Natural killer cell (primary cell): ENCODE measurements around the gene KATNIP. TPM values are rescaled to one million over a fixed set of nuclear protein-coding genes. Genes with fewer than 3 reads are reported as not detected.

Source experiments
- ATAC-seq, 3 donors: fragments of 150-1000 bp in 2 of 3; fragments of 200-7000 bp in 1 of 3; cut with Tn5 transposase; 1 replicate in 1 of 3; 2 replicates in 2 of 3; pipeline ENCODE4 v1.10.0; 2021; ENCODE audit warnings: mild to moderate bottlenecking in 2 of 3, moderate library complexity in 2 of 3
- DNase-seq, 2 donors: peaks; one replicate each; pipeline versions ENCODE4 v3.0.0 to v3.0.0-alpha.2; 2013 to 2021; ENCODE audit warnings: mixed read lengths in 1 of 2
- H3K27ac ChIP-seq: one replicate; pipeline ENCODE4 v1.5.1; 2013; ENCODE audit warnings: mild to moderate bottlenecking, low read length
- H3K27me3 ChIP-seq: one replicate; pipeline ENCODE4 v1.6.1; 2013; ENCODE audit warnings: low read length; ENCODE audit not compliant: control insufficient read depth, insufficient read depth
- H3K36me3 ChIP-seq: one replicate; pipeline ENCODE4 v1.6.1; 2013; ENCODE audit warnings: low read length; ENCODE audit not compliant: control insufficient read depth, insufficient read depth
- H3K4me1 ChIP-seq: one replicate; pipeline ENCODE4 v1.6.1; 2013; ENCODE audit warnings: low read length; ENCODE audit not compliant: control insufficient read depth, insufficient read depth
- H3K4me3 ChIP-seq: one replicate; pipeline ENCODE4 v1.5.1; 2013; ENCODE audit warnings: low read length
- H3K9me3 ChIP-seq: one replicate; pipeline ENCODE4 v1.6.1; 2013; ENCODE audit warnings: low read length; ENCODE audit not compliant: control insufficient read depth, insufficient read depth
- H3K27ac Mint-ChIP-seq, 2 donors: one replicate each; pipeline ENCODE4 v1.8.0; 2022; ENCODE audit warnings: mild to moderate bottlenecking in 2 of 2, mixed read lengths in 2 of 2, moderate library complexity in 1 of 2
- H3K27me3 Mint-ChIP-seq, 2 donors: one replicate each; pipeline ENCODE4 v1.8.0; 2022; ENCODE audit warnings: low read depth in 2 of 2, mixed read lengths in 2 of 2
- H3K36me3 Mint-ChIP-seq: one replicate; pipeline ENCODE4 v1.8.0; 2022; ENCODE audit warnings: mixed read lengths
- H3K4me1 Mint-ChIP-seq, 2 donors: one replicate each; pipeline ENCODE4 v1.8.0; 2022; ENCODE audit warnings: mixed read lengths in 2 of 2
- H3K4me3 Mint-ChIP-seq: one replicate; pipeline ENCODE4 v1.8.0; 2022; ENCODE audit warnings: mild to moderate bottlenecking, moderate library complexity, mixed read lengths
- H3K9me3 Mint-ChIP-seq, 2 donors: one replicate each; pipeline ENCODE4 v1.8.0; 2022; ENCODE audit warnings: mixed read lengths in 2 of 2
- WGBS: methylation state at CpG from one replicate; pipeline ENCODE4 v1.1.7; 2013; ENCODE audit warnings: missing lambda C conversion rate; ENCODE audit not compliant: insufficient coverage; 5-methylcytosine and 5-hydroxymethylcytosine counted together
- intact Hi-C: fragments of 100-400 bp; cut with micrococcal nuclease; formaldehyde crosslinking; loops from one replicate; pipeline ENCODE4 v1.14.2; 2022
- total RNA-seq, 4 donors: library from RNA; stranded (reverse); fragments of 120-200 nt in 1 of 4; gene quantifications; one replicate each; pipeline versions ENCODE4 v1.2.3 to v1.2.4, GENCODE V29; 2013 to 2022
- TF ChIP-seq, protein P1 (sequence below): fragments of 200-600 bp; IDR thresholded peaks from one replicate; pipeline ENCODE4 v1.8.0; 2022; ENCODE audit warnings: antibody characterized with exemption

Gene KATNIP
- total RNA-seq, 3 donors from 2014 or later (not counting 1 experiment from before 2014, with no cell fraction given), result 32.6 to 38.4 (median 32.7) TPM

DNA sequence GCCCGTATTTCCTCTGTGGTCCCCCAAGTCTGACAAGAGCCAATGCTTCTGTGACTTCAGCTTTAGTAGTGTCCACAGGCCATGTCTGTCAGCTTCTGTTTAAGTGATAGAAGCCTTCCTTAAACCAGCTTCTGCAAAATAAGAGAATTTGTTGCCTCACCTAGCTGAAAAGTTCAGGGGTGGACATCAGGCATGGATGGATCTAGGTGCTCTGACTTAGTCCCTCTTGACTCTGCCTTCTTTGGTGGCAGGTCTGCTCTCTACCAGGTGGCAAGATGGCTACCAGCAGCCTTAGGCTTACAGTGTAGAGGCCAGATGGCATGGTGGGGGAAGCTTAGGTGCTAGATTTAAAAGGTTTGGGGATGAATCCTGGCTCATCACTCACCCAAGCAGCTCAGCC lies 33.7 kb downstream of the KATNIP start:
- H3K9me3 Mint-ChIP-seq, result no peaks in the 10 kb centered on the region
- peaks cover 7% of the 10 kb centered on the region for H3K36me3 Mint-ChIP-seq
- WGBS, result 100% methylated on average over 1 of the region's 1 CpG

DNA sequence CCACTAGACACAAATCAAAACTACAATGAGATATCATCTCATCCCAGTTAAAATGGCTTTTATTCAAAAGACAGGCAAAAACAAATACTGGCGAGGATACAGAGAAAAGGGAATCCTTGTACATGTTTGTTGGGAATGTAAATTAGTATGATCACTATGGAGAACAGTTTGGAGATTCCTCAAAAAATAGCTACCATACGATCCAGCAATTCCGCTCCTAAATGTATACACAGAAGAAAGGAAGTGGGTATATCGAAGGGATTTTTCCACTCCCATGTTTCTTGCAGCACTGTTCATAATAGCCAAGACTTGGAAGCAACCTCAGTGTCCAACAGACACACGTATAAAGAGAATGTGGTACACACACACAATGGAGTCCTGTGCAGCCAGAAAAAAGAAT lies 35.3 kb downstream of the KATNIP start:
- ATAC-seq (no peak), DNase-seq (no peak)
- 97% methylated on average over 3 of the region's 5 CpGs for WGBS
- intact Hi-C loops, result no loop called here
- no peaks in the 10 kb centered on the region for H3K36me3 ChIP-seq
- no peaks in the 10 kb centered on the region for H3K4me1 Mint-ChIP-seq
- H3K4me1 ChIP-seq, result no peaks in the 10 kb centered on the region
- no peak overlapping the region for H3K27ac ChIP-seq
- H3K36me3 Mint-ChIP-seq, result peaks cover 7% of the 10 kb centered on the region
- no peaks in the 10 kb centered on the region for H3K9me3 ChIP-seq
- no peaks in the 10 kb centered on the region for H3K9me3 Mint-ChIP-seq
- H3K27me3 ChIP-seq, result no peaks in the 10 kb centered on the region
- H3K27ac Mint-ChIP-seq, result no peak overlapping the region
- no peak overlapping the region for H3K4me3 ChIP-seq
- H3K27me3 Mint-ChIP-seq, result no peaks in the 10 kb centered on the region
- H3K4me3 Mint-ChIP-seq, result no peak overlapping the region
- TF ChIP-seq, protein P1, sequence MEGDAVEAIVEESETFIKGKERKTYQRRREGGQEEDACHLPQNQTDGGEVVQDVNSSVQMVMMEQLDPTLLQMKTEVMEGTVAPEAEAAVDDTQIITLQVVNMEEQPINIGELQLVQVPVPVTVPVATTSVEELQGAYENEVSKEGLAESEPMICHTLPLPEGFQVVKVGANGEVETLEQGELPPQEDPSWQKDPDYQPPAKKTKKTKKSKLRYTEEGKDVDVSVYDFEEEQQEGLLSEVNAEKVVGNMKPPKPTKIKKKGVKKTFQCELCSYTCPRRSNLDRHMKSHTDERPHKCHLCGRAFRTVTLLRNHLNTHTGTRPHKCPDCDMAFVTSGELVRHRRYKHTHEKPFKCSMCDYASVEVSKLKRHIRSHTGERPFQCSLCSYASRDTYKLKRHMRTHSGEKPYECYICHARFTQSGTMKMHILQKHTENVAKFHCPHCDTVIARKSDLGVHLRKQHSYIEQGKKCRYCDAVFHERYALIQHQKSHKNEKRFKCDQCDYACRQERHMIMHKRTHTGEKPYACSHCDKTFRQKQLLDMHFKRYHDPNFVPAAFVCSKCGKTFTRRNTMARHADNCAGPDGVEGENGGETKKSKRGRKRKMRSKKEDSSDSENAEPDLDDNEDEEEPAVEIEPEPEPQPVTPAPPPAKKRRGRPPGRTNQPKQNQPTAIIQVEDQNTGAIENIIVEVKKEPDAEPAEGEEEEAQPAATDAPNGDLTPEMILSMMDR, result no peak

More for the DNA sequence above, 33.7 kb downstream of the KATNIP start:
- no peaks in the 10 kb centered on the region for H3K27me3 ChIP-seq
- TF ChIP-seq, protein P1, result no peak
- H3K27ac ChIP-seq, result no peak overlapping the region
- no peaks in the 10 kb centered on the region for H3K4me1 Mint-ChIP-seq
- no peaks in the 10 kb centered on the region for H3K9me3 ChIP-seq
- intact Hi-C loops, result no loop called here
- H3K27me3 Mint-ChIP-seq, result no peaks in the 10 kb centered on the region
- DNase-seq, result no peak
- ATAC-seq, result no peak
- no peak overlapping the region for H3K27ac Mint-ChIP-seq
- H3K4me3 ChIP-seq, result no peak overlapping the region
- no peaks in the 10 kb centered on the region for H3K36me3 ChIP-seq
- no peak overlapping the region for H3K4me3 Mint-ChIP-seq
- no peaks in the 10 kb centered on the region for H3K4me1 ChIP-seq

DNA sequence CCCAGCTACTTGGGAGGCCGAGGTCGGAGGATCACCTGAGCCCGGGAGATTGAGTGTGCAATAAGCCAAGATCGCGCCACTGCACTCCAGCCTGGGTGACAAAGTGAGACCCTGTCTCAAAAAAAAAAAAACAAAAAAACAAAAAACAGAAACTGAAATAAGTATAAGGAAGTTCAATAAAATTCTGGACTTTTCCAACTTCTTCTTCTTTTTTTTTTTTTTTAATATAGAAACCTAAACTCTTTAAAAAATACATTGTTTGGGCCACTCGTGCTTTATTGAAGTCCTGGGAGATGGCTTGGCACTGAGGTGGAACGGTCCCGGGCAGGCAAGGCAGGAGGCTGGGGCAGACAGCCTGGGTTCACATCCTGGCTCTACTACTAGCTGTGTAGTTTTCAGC lies 36.8 kb downstream of the KATNIP start:
- no peak overlapping the region for H3K4me3 Mint-ChIP-seq
- ATAC-seq, result no peak
- no peaks in the 10 kb centered on the region for H3K4me1 ChIP-seq
- H3K9me3 ChIP-seq, result no peaks in the 10 kb centered on the region
- DNase-seq, result no peak
- TF ChIP-seq, protein P1, result no peak
- no peaks in the 10 kb centered on the region for H3K36me3 ChIP-seq
- WGBS, result 98% methylated on average over 6 of the region's 8 CpGs
- no peaks in the 10 kb centered on the region for H3K9me3 Mint-ChIP-seq
- intact Hi-C loops, result no loop called here
- no peak overlapping the region for H3K27ac ChIP-seq
- no peaks in the 10 kb centered on the region for H3K27me3 Mint-ChIP-seq
- no peaks in the 10 kb centered on the region for H3K27me3 ChIP-seq
- H3K27ac Mint-ChIP-seq, result no peak overlapping the region
- no peak overlapping the region for H3K4me3 ChIP-seq
- H3K36me3 Mint-ChIP-seq, result peaks cover 7% of the 10 kb centered on the region
- no peaks in the 10 kb centered on the region for H3K4me1 Mint-ChIP-seq

DNA sequence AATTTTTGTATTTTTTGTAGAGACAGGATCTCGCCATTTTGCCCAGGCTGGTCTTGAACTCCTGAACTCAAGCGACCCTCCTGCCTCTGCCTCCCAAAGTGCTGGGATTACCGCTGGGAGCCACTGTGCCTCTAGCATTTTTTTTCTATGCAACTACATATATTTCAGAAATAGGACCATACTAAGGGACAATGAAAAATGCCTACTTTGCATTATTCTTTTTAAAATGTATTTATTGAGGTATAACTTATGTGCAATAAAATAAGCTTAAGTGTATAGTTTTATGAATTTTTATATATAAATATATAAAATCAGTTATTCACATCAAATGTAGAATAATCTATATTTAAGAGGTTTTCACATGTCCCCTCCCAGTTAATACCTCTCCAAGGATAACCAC lies 38.1 kb downstream of the KATNIP start:
- Histone ChIP-seq H3K4me3 (no peak overlapping the region), H3K9me3 (no peaks in the 10 kb centered on the region), H3K36me3 (no peaks in the 10 kb centered on the region), H3K27me3 (no peaks in the 10 kb centered on the region), H3K4me1 (no peaks in the 10 kb centered on the region), H3K27ac (no peak overlapping the region)
- ATAC-seq, result no peak
- Mint-ChIP-seq H3K27ac (no peak overlapping the region), H3K27me3 (no peaks in the 10 kb centered on the region), H3K9me3 (no peaks in the 10 kb centered on the region), H3K4me1 (no peaks in the 10 kb centered on the region), H3K4me3 (no peak overlapping the region), H3K36me3 (peaks cover 4% of the 10 kb centered on the region)
- intact Hi-C loops, result no loop called here
- TF ChIP-seq, protein P1, result no peak
- no peak for DNase-seq
- WGBS, result 96% methylated on average over 3 of the region's 3 CpGs
